Measurements from ENCODE around the gene OR4F15. TPM values are rescaled to one million over a fixed set of nuclear protein-coding genes. Genes with fewer than 3 reads are reported as not detected.
"Not testable (repeated sequence)": the region's sequence is repeated elsewhere in the genome, so short reads cannot be mapped to it uniquely, and the experiment has no call there.

Gene OR4F15
- total and polyA plus RNA-seq, 2 of the 8 experiments (the other 6 are each of a cell fraction or from before 2014, with no cell fraction given) = not detected

- H3K27ac ChIP-seq (ENCODE audit: low read depth, low read length); H2AFZ ChIP-seq (ENCODE audit: low read length); H3K9ac ChIP-seq (replicated peaks in 1 of 4; ENCODE audit: extremely low read depth in 1 of 4, low read depth in 3 of 4, low read length in 3 of 4); DNase-seq (ENCODE audit: low read depth in 1 of 2, low spot score in 2 of 2); FAIRE-seq; H4K20me1 ChIP-seq (replicated peaks in 1 of 2; ENCODE audit: control insufficient read depth in 1 of 2, insufficient read depth in 2 of 2, low read length in 2 of 2); H3K4ac ChIP-seq (replicated peaks; ENCODE audit: insufficient read length, low read depth, low read length); H3K4me2 ChIP-seq (ENCODE audit: insufficient read depth in 1 of 2, low read depth in 2 of 2, low read length in 2 of 2); H2BK20ac ChIP-seq (ENCODE audit: low read length); H4K5ac ChIP-seq (ENCODE audit: insufficient read length, low read depth, low read length); H3K79me1 ChIP-seq (ENCODE audit: low read depth, low read length); H4K91ac ChIP-seq (replicated peaks; ENCODE audit: insufficient read length, low read length); H2BK15ac ChIP-seq (ENCODE audit: low read length); H3K36me3 ChIP-seq (ENCODE audit: control insufficient read depth in 2 of 4, insufficient read depth in 4 of 4, low read length in 3 of 4); H3K23me2 ChIP-seq (ENCODE audit: low read depth, low read length); H3K23ac ChIP-seq (ENCODE audit: insufficient read length); H2BK120ac ChIP-seq (replicated peaks; ENCODE audit: low read depth, low read length); H3K56ac ChIP-seq (replicated peaks; ENCODE audit: insufficient read length, low read depth, low read length); H3K27me3 ChIP-seq (replicated peaks in 1 of 4; ENCODE audit: control insufficient read depth in 3 of 4, extremely low read depth in 1 of 4, insufficient read depth in 3 of 4, low read length in 3 of 4); H3K18ac ChIP-seq (ENCODE audit: extremely low read depth, low read length); H3K79me2 ChIP-seq (ENCODE audit: control insufficient read depth in 1 of 2, insufficient read depth in 2 of 2, low read length in 2 of 2); POLR2A ChIA-PET (ENCODE audit: partially characterized antibody); H4K8ac ChIP-seq (ENCODE audit: extremely low read depth, insufficient read depth, low read length); H2BK5ac ChIP-seq (ENCODE audit: low read depth, low read length); CTCF ChIA-PET (ENCODE audit: partially characterized antibody); H3K14ac ChIP-seq (ENCODE audit: insufficient read length); H2BK12ac ChIP-seq (ENCODE audit: low read depth, low read length); H3K4me3 ChIP-seq (ENCODE audit: extremely low read depth in 1 of 4, insufficient read depth in 2 of 4, low read depth in 3 of 4, low read length in 4 of 4); H3K4me1 ChIP-seq (replicated peaks in 1 of 4; ENCODE audit: control insufficient read depth in 3 of 4, insufficient read depth in 4 of 4, low read length in 3 of 4); H2AK5ac ChIP-seq (ENCODE audit: low read depth, low read length): not testable (repeated sequence)
- H3K9me3 ChIP-seq (ENCODE audit: insufficient read depth in 2 of 2, low read depth in 1 of 2, low read length in 1 of 2) = peaks cover 3 to 28% of the 10 kb centered on the region in 2 experiments; a peak in 2 of 4 replicates
- 98% methylated on average over 6 of the region's 7 CpGs; no CpG with 5 or more reads in 1 of the 2 experiments for WGBS, 2 experiments (ENCODE audit: extremely low coverage in 1 of 2, insufficient coverage in 1 of 2, insufficient read length in 1 of 2, insufficient replicate concordance in 2 of 2, low coverage in 1 of 2, low lambda C conversion rate in 2 of 2, missing lambda C conversion rate in 1 of 2)
Observed at GRCh38 chr15:101765340-101765671, 46.7 kb upstream of the OR4F15 start.
